HEK293 (cell line): ENCODE data around the gene CA5A.
A peak's percentile ranks its signal among the peaks of the same experiment; 100 is the strongest.
"Not testable (repeated sequence)": the region's sequence is repeated elsewhere in the genome, so short reads cannot be mapped to it uniquely, and the experiment has no call there.

ENCODE experiments used
- CTCF ChIA-PET: fragments of 350-600 bp; formaldehyde crosslinking; extraction: SDS; loops from one replicate; lab custom pipeline; 2021; ENCODE audit warnings: antibody characterized with exemption; lab: Yijun Ruan, JAX
- POLR2A ChIA-PET: fragments of 300-600 bp; formaldehyde crosslinking; extraction: SDS; loops from one replicate; lab custom pipeline; 2020; ENCODE audit warnings: antibody characterized with exemption, inconsistent platforms; lab: Yijun Ruan, JAX
- H3K27ac ChIP-seq: fragments of 200-500 bp; sonication (Bioruptor generic); 2 replicates; pipeline ENCODE4 v1.5.1; 2014; ENCODE audit warnings: low read depth, low read length, control low read depth, inconsistent platforms; ENCODE audit errors: extremely low read depth
- H3K36me3 ChIP-seq, 2 experiments: fragments of 200-500 bp in 1 of 2; sonication (Bioruptor generic) in 1 of 2; 1 replicate in 1 of 2; 2 replicates in 1 of 2; pipeline ENCODE4 v1.5.1; 2014 to 2017; ENCODE audit warnings: inconsistent platforms in 2 of 2, low read length in 2 of 2; ENCODE audit not compliant: control insufficient read depth in 2 of 2, insufficient read depth in 1 of 2
- H3K4me1 ChIP-seq: fragments of 200-500 bp; sonication (Bioruptor generic); 2 replicates; pipeline ENCODE4 v1.5.1; 2014; ENCODE audit warnings: mild to moderate bottlenecking, low read length, inconsistent platforms; ENCODE audit not compliant: control insufficient read depth, insufficient read depth
- H3K4me3 ChIP-seq: 2 replicates; pipeline ENCODE4 v1.5.1; 2011; ENCODE audit warnings: low read depth, mild to moderate bottlenecking, control low read depth, low read length, moderate library complexity
- H3K9me3 ChIP-seq: fragments of 200-500 bp; sonication (Bioruptor generic); 2 replicates; pipeline ENCODE4 v1.5.1; 2014; ENCODE audit warnings: low read depth, low read length, inconsistent platforms; ENCODE audit not compliant: control insufficient read depth, insufficient read depth
- FEZF1 ChIP-seq: fragments of 450-650 bp; formaldehyde crosslinking; IDR thresholded peaks from 2 replicates; pipeline ENCODE4 v1.5.1; 2016; ENCODE audit warnings: missing biosample characterization, missing genetic modification characterization
- KLF9 ChIP-seq: fragments of 450-650 bp; formaldehyde crosslinking; IDR thresholded peaks from 2 replicates; pipeline ENCODE4 v1.5.1; 2016; ENCODE audit warnings: missing biosample characterization, missing genetic modification characterization, low read depth
- OSR2 ChIP-seq: fragments of 450-650 bp; formaldehyde crosslinking; IDR thresholded peaks from 2 replicates; pipeline ENCODE4 v1.5.1; 2016; ENCODE audit warnings: missing biosample characterization, missing genetic modification characterization
- PRDM2 ChIP-seq: fragments of 450-650 bp; formaldehyde crosslinking; IDR thresholded peaks from 2 replicates; pipeline ENCODE4 v1.5.1; 2016; ENCODE audit warnings: missing biosample characterization, missing genetic modification characterization, borderline replicate concordance
- ZNF10 ChIP-seq: fragments of 450-650 bp; formaldehyde crosslinking; IDR thresholded peaks from 2 replicates; pipeline ENCODE4 v1.5.1; 2017; ENCODE audit warnings: missing biosample characterization, missing genetic modification characterization
- ZNF132 ChIP-seq: fragments of 450-650 bp; formaldehyde crosslinking; IDR thresholded peaks from 2 replicates; pipeline ENCODE4 v1.5.1; 2017; ENCODE audit warnings: missing biosample characterization, missing genetic modification characterization, borderline replicate concordance
- ZNF274 ChIP-seq, 2 experiments: fragments of 200-500 bp in 1 of 2; fragments of 450-650 bp in 1 of 2; sonication (Bioruptor generic) in 1 of 2; formaldehyde crosslinking in 1 of 2; IDR thresholded peaks; 2 replicates each; pipeline versions ENCODE4 v1.5.1 to v1.6.1; 2014 to 2016; ENCODE audit warnings: borderline replicate concordance in 1 of 2, inconsistent platforms in 1 of 2, low read length in 1 of 2, missing biosample characterization in 1 of 2, missing genetic modification characterization in 1 of 2
- ZNF335 ChIP-seq: fragments of 450-650 bp; formaldehyde crosslinking; conservative IDR thresholded peaks from 2 replicates; pipeline ENCODE4 v1.5.1; 2016; ENCODE audit warnings: missing biosample characterization, missing genetic modification characterization
- ZNF354C ChIP-seq: fragments of 450-650 bp; formaldehyde crosslinking; IDR thresholded peaks from 2 replicates; pipeline ENCODE4 v1.5.1; 2016; ENCODE audit warnings: missing biosample characterization, missing genetic modification characterization, low read depth, borderline replicate concordance
- ZNF629 ChIP-seq: fragments of 450-650 bp; formaldehyde crosslinking; IDR thresholded peaks from 2 replicates; pipeline ENCODE4 v1.5.1; 2017; ENCODE audit warnings: missing biosample characterization, missing genetic modification characterization
- ZNF660 ChIP-seq: fragments of 450-650 bp; IDR thresholded peaks from 2 replicates; pipeline ENCODE4 v1.5.1; 2018; ENCODE audit warnings: missing biosample characterization, mild to moderate bottlenecking, missing genetic modification characterization

CA5A gene

GRCh38 chr16:87864331-87864989 lies 71.9 kb downstream of the CA5A start:
- Histone ChIP-seq H3K36me3 (peaks cover 0 to 4% of the 10 kb centered on the region in 2 experiments; a peak in 1 of 3 replicates), H3K27ac (no peak overlapping the region), H3K9me3 (no peaks in the 10 kb centered on the region), H3K4me1 (peaks cover 3% of the 10 kb centered on the region), H3K4me3 (no peak overlapping the region)
- 0 out of 2 replicates have a peak, but pooled peaks have one; percentile 18 for TF ChIP-seq FEZF1
- TF ChIP-seq ZNF132, result no peak
- no peak for TF ChIP-seq ZNF274 (IDR thresholded peaks at IDR 0.05; ENCODE audit: low read length)
- TF ChIP-seq ZNF274 (tag by site-specific recombination; IDR thresholded peaks at IDR 0.05; ENCODE audit: borderline replicate concordance), result no peak
- no peak for TF ChIP-seq ZNF10
- TF ChIP-seq ZNF354C (tag by site-specific recombination), result no peak
- no peak for TF ChIP-seq ZNF335 (tag by site-specific recombination)
- no peak for TF ChIP-seq PRDM2
- TF ChIP-seq ZNF629 (tag by site-specific recombination), result no peak
- no peak for TF ChIP-seq KLF9 (tag by site-specific recombination)
- TF ChIP-seq OSR2, result peak; percentile 44; the same call in 1 of the 2 replicates
- TF ChIP-seq ZNF660 (tag by site-specific recombination), result no peak
- ChIA-PET CTCF (interaction anchor here (0.7 to 3.8 kb wide), 3 partner anchors 12 to 85 kb away, joined by 3 to 24 read pairs (median 9); no protein-coding TSS in a partner anchor), POLR2A (interaction anchor here (0.7 to 1.4 kb wide), 3 partner anchors 8 to 23 kb away, joined by 3 to 5 read pairs (median 4); no protein-coding TSS in a partner anchor)

GRCh38 chr16:87863327-87863635 lies 73.0 kb downstream of the CA5A start:
- H3K4me3 ChIP-seq, H3K36me3 ChIP-seq, H3K4me1 ChIP-seq, H3K27ac ChIP-seq, H3K9me3 ChIP-seq, POLR2A ChIA-PET: not testable (repeated sequence)
- CTCF ChIA-PET, result interaction anchor here (1.3 kb wide), 1 partner anchor 84 kb away, joined by 3 read pairs; no protein-coding TSS in a partner anchor

GRCh38 chr16:87862597-87863326 lies 73.6 kb downstream of the CA5A start:
- POLR2A ChIA-PET, H3K4me1 ChIP-seq, H3K36me3 ChIP-seq, H3K9me3 ChIP-seq, H3K4me3 ChIP-seq, H3K27ac ChIP-seq: not testable (repeated sequence)
- CTCF ChIA-PET, result interaction anchor here (1.3 kb wide), 1 partner anchor 84 kb away, joined by 3 read pairs; no protein-coding TSS in a partner anchor
